Ascending aorta (tissue), 2 donors: ENCODE data around the gene BPIFB1. TPM values are rescaled to one million over a fixed set of nuclear protein-coding genes. Genes with fewer than 3 reads are reported as not detected.

Experiments used
- DNase-seq, 2 donors: peaks; one replicate each; pipeline ENCODE4 v3.0.0-alpha.2; 2019; ENCODE audit warnings: low spot score in 2 of 2
- H3K27ac ChIP-seq, 2 donors: fragments of 200-600 bp; sonication (generic); one replicate each; pipeline ENCODE4 v1.5.1; 2016 to 2017; ENCODE audit warnings: mild to moderate bottlenecking in 1 of 2
- H3K27me3 ChIP-seq: fragments of 200-600 bp; sonication (generic); one replicate; pipeline ENCODE4 v1.5.1; 2017
- H3K36me3 ChIP-seq, 2 donors: fragments of 200-600 bp; sonication (generic); one replicate each; pipeline ENCODE4 v1.5.1; 2016
- H3K4me1 ChIP-seq, 2 donors: fragments of 200-600 bp; sonication (generic); one replicate each; pipeline ENCODE4 v1.5.1; 2016 to 2017; ENCODE audit warnings: mild to moderate bottlenecking in 1 of 2
- H3K4me3 ChIP-seq, 2 donors: fragments of 200-600 bp; sonication (generic); one replicate each; pipeline ENCODE4 v1.5.1; 2016 to 2017; ENCODE audit warnings: mild to moderate bottlenecking in 1 of 2
- H3K9me3 ChIP-seq, 2 donors: fragments of 200-600 bp; sonication (generic); one replicate each; pipeline ENCODE4 v1.5.1; 2016
- intact Hi-C: fragments of 100-400 bp; cut with DNase I; formaldehyde crosslinking; loops from one replicate; pipeline ENCODE4 v1.15.1; 2023
- total RNA-seq: library from RNA; depleted of rRNA; stranded (reverse); fragments of >200 nt; gene quantifications from one replicate; pipeline ENCODE4 v1.1.0, GENCODE V29; 2016
- TF ChIP-seq, protein P1 (sequence below), 3 experiments: fragments of 200-600 bp in 2 of 3; fragments of 450-650 bp in 1 of 3; sonication (generic) in 2 of 3; IDR thresholded peaks; one replicate each; pipeline ENCODE4 v1.5.1; 2016 to 2019; ENCODE audit warnings: antibody characterized with exemption in 3 of 3, mild to moderate bottlenecking in 1 of 3, moderate library complexity in 1 of 3

Gene BPIFB1
- total RNA-seq, 1 donor from 2014 or later, result not detected

DNA sequence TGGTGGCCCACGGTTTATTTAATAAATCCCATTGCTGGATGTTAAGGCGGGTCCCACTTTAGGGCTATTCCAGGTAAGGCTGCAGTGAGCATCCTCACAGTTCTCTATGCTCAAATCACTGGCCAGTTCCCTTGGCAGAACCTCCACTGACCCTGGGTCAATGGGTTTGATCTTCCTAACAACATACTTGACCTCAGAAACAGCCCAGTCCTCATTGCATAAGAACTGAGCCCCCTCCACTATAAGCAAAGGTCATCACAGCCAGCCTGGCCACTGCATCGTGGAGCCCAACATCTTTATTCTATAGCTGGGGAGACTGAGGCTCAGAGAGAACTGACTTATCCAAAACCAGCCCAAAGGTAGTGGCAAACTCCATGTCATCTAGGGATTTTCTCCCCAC lies 4.3 kb upstream of the BPIFB1 start:
- Histone ChIP-seq H3K9me3 (no peaks in the 10 kb centered on the region), H3K36me3 (no peaks in the 10 kb centered on the region), H3K4me1 (no peaks in the 10 kb centered on the region), H3K27me3 (no peaks in the 10 kb centered on the region), H3K27ac (no peak overlapping the region), H3K4me3 (no peak overlapping the region)
- TF ChIP-seq, protein P1, sequence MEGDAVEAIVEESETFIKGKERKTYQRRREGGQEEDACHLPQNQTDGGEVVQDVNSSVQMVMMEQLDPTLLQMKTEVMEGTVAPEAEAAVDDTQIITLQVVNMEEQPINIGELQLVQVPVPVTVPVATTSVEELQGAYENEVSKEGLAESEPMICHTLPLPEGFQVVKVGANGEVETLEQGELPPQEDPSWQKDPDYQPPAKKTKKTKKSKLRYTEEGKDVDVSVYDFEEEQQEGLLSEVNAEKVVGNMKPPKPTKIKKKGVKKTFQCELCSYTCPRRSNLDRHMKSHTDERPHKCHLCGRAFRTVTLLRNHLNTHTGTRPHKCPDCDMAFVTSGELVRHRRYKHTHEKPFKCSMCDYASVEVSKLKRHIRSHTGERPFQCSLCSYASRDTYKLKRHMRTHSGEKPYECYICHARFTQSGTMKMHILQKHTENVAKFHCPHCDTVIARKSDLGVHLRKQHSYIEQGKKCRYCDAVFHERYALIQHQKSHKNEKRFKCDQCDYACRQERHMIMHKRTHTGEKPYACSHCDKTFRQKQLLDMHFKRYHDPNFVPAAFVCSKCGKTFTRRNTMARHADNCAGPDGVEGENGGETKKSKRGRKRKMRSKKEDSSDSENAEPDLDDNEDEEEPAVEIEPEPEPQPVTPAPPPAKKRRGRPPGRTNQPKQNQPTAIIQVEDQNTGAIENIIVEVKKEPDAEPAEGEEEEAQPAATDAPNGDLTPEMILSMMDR (IDR thresholded peaks at IDR 0.05), result no peak
- no peak for DNase-seq
- intact Hi-C loops, result no loop called here

DNA sequence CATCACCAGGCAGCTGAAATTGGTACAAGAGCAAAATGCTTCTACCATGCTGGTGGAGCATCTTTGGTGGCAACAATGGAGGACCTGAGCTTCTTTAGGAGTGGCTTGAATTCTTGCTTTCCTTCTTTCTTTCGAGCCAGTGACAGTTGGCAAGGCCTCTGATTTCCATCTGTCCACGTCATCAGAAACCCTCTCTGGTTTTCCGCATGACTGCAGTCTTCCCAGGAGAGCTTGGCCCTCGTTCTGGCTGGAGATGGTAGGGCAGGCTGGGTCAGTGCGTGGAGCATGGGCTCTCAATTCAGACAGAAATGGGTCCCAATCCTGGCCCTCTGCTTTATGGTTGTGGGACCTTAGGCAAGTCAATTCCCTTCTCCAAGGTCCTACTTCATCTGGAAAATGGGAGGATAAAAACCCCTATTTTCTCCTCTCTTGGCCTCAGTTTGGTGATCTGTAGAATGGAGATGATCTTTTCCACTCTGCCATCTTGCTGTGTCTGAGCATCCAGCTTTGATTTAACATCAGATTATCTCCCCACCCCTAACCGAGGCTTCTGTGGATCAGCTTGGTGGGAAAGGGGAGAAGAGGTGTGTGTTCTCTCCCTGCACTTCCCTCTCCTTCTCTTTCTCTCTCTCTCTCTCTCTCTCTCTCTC lies 3.6 kb upstream of the BPIFB1 start:
- TF ChIP-seq, protein P1 (IDR thresholded peaks at IDR 0.05), result no peak
- Histone ChIP-seq H3K4me1 (no peaks in the 10 kb centered on the region), H3K36me3 (no peaks in the 10 kb centered on the region), H3K9me3 (no peaks in the 10 kb centered on the region), H3K4me3 (no peak overlapping the region), H3K27ac (no peak overlapping the region), H3K27me3 (no peaks in the 10 kb centered on the region)
- intact Hi-C loops, result no loop called here
- DNase-seq, result no peak

DNA sequence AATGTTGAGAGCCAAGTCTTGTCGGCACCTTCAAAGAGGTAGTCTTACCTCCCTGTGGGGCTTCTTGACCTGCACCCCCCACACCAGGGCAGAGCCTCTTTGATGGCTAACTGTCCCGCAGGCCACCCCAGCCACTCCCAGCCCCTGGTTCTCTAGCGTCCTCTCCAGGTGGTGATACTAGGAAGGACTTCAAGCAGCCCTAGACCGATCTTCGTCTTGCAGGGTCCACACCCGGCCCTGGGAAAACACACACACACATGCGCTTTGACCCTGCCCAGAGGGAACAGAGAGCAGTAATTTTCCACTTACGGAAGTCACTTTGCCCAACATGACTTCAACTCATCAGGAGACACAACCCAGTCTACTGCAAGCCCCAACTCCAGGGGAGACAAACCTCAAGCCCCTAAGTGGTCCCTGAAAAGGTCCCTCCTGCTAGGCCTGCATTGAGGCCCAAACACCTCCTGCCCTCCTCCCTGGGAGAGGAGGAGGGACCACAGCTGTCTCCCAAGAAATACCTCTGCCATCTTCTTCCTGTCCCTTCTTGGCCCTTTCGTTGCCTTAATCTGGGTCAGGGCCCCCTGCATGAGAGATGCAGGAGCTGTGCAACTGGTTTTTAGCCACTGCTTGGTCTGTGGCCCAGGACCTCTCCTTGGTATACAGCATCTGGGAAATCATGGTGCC lies 2.9 kb upstream of the BPIFB1 start:
- Histone ChIP-seq H3K9me3 (no peaks in the 10 kb centered on the region), H3K27me3 (no peaks in the 10 kb centered on the region), H3K27ac (no peak overlapping the region), H3K4me1 (no peaks in the 10 kb centered on the region), H3K36me3 (no peaks in the 10 kb centered on the region), H3K4me3 (no peak overlapping the region)
- intact Hi-C loops, result no loop called here
- TF ChIP-seq, protein P1 (IDR thresholded peaks at IDR 0.05), result no peak
- no peak for DNase-seq

DNA sequence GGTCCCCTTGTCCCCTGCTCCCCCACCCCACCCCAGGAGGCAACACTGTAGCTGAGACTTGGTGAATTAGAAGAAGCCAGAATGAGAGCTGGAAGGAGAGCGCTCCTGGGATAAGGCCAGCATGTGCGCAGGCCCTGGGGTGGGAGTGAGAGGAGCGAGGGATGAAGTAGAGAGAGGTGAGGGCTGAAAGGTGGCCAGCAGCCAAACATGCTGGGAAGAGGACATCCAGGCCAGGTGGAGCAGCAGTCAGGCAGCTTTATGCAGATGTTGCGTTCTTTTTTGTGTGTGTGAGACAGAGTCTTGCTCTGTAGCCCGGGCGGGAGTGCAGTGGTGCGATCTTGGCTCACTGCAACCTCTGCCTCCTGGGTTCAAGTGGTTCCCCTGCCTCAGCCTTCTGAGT lies 2.2 kb upstream of the BPIFB1 start:
- Histone ChIP-seq H3K4me3 (no peak overlapping the region), H3K27me3 (no peaks in the 10 kb centered on the region), H3K9me3 (no peaks in the 10 kb centered on the region)

DNA sequence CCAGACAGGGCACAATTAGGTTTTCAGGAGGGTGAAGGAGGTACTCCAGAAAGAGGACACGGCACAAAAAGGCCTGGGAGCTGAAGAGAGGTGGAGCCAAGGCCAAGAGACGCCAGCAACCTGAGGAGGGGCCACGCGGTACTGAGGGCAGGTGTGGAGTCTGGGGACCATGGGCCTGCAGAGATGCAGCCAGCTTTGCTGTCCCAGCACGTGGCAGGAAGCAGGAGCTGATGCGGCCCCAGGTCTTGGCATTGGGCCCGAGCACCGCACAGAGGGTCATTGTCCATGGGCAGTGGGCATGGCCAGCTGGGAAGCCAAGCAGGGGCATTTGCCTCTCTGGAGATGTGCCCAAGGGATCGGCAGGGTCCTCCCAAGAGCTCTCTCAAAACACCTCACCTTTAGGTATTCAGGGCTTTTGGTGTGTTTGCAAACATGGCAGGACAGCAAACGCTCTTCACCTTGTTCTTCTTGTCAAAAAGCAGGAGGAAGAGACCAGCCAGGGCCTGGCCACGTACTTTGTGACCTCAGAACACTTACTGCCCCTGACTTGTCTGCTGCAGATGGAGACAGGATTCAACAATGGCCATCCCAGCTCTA lies 1.4 kb upstream of the BPIFB1 start:
- H3K4me3 ChIP-seq, result no peak overlapping the region
- no peaks in the 10 kb centered on the region for H3K27me3 ChIP-seq
- no peak for DNase-seq
- H3K27ac ChIP-seq, result no peak overlapping the region
- no peaks in the 10 kb centered on the region for H3K36me3 ChIP-seq
- TF ChIP-seq, protein P1 (IDR thresholded peaks at IDR 0.05), result no peak
- H3K4me1 ChIP-seq, result no peaks in the 10 kb centered on the region
- H3K9me3 ChIP-seq, result no peaks in the 10 kb centered on the region
- intact Hi-C loops, result no loop called here

More for the DNA sequence above, 2.2 kb upstream of the BPIFB1 start:
- H3K36me3 ChIP-seq, result no peaks in the 10 kb centered on the region
- intact Hi-C loops, result no loop called here
- no peak overlapping the region for H3K27ac ChIP-seq
- DNase-seq, result no peak
- H3K4me1 ChIP-seq, result no peaks in the 10 kb centered on the region
- TF ChIP-seq, protein P1 (IDR thresholded peaks at IDR 0.05), result no peak
